HS-5 (cell line): ENCODE measurements around the gene METRN.

ENCODE experiments used
- DNase-seq: peaks from one replicate; pipeline ENCODE4 v3.0.0-alpha.2; 2012; ENCODE audit warnings: low read depth

METRN gene

GRCh38 chr16:714558-715476 is at the start of gene METRN:
Gene METRN (plus strand): TSS chr16:715118. CDS start chr16:715290, 172 bp downstream.
- no peak for DNase-seq

GRCh38 chr16:666572-666971 is 48.3 kb upstream of the METRN start:
- DNase-seq: no peak

- DNase-seq: no peak
Observed at GRCh38 chr16:667113-667779, 47.7 kb upstream of the METRN start.

- DNase-seq: no peak
Observed at GRCh38 chr16:667780-668518, 47.0 kb upstream of the METRN start, which contains the start of gene RHOT2. Gene RHOT2 (plus strand): TSS chr16:668132. CDS start chr16:668200, 68 bp downstream.

GRCh38 chr16:668519-669171 is 46.3 kb upstream of the METRN start:
- no peak for DNase-seq

- DNase-seq: no peak
Observed at GRCh38 chr16:669666-670065, 45.3 kb upstream of the METRN start.

GRCh38 chr16:670485-671352 is 44.2 kb upstream of the METRN start:
- no peak for DNase-seq

- DNase-seq: no peak
Observed at GRCh38 chr16:671353-672131, 43.4 kb upstream of the METRN start.

GRCh38 chr16:672371-672770 is 42.5 kb upstream of the METRN start:
- DNase-seq: no peak

GRCh38 chr16:672851-673250 is 42.1 kb upstream of the METRN start:
- no peak for DNase-seq

GRCh38 chr16:673399-673991 is 41.4 kb upstream of the METRN start:
- DNase-seq: no peak

GRCh38 chr16:674214-674881 is 40.6 kb upstream of the METRN start:
- no peak for DNase-seq

GRCh38 chr16:674968-675883 is 39.7 kb upstream of the METRN start, which contains the start of gene RHBDL1:
Gene RHBDL1 (plus strand): TSS chr16:675671. CDS start chr16:675791, 120 bp downstream.
- DNase-seq: no peak

GRCh38 chr16:675884-676564 is 38.9 kb upstream of the METRN start:
- no peak for DNase-seq

GRCh38 chr16:676565-676902 is 38.4 kb upstream of the METRN start:
- no peak for DNase-seq

- no peak for DNase-seq
Observed at GRCh38 chr16:676913-677312, 38.0 kb upstream of the METRN start.
